GM21825 (cell line): ENCODE results near the gene PDE11A.
A peak's percentile ranks its signal among the peaks of the same experiment; 100 is the strongest.

Experiments
- ATAC-seq: cut with Tn5 transposase; IDR thresholded peaks from one replicate; pipeline ENCODE4 v1.9.1; 2021; ENCODE audit warnings: mild to moderate bottlenecking, moderate library complexity; ENCODE audit not compliant: unreplicated experiment

The PDE11A gene

DNA sequence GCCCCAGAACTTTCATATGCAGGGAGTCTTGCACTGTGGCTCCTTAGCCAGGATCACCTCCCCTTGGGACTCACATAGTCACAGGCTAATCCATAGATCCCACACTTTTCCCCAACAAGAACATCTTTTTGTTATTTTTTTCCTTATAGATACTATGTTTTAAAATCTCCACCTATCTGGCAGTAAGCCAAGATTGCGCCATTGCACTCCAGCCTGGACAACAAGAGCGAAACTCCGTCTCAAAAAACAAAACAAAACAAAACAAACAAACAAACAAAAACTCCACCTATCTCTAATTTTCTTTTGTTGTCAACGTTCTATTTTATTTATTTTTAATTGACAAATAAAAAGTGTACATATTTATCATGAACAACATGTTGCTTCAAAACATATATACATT is 141.7 kb downstream of the PDE11A start:
- ATAC-seq = no peak

DNA sequence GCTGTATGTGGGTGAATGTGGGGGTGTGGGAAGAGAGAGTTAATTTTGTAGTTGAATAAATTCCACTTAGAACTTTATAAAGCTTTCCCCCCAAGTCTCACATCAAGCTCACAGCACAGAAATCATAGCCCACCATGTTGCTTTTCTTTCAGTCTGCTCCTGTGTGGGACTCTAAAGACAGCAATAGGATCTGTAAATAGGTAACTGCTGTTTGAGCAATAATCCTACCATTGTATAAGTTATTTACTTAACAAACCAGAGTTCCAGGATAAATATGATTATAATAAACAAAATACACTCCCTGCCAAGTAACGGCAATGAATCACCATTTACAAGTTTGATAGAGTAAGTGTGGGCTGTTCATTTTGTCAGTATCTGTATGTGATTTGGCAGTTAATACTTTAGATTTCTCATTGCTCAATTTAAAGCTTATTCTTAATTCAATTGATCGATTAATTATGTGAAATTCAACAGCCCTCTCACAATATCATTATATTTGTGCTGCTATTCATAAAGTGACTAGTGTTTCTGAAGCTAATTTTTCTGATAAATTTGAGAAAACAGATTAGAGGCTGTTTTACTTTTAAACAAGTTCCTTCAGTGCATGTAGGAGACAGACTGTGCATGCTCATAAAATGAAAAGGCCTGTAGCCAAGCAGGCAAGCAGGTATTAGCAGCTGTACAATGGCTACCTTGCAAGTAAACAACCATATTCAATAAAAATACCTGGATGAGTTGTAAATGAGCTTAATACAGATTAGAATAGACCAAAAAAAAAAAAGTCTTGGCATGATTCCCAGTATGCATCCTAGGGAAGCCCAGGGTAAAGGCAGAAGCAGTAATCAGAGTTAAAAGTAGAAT is 142.7 kb downstream of the PDE11A start:
- no peak for ATAC-seq

GRCh38 chr2:177923323-177923722 is 149.3 kb downstream of the PDE11A start:
- ATAC-seq = no peak

DNA sequence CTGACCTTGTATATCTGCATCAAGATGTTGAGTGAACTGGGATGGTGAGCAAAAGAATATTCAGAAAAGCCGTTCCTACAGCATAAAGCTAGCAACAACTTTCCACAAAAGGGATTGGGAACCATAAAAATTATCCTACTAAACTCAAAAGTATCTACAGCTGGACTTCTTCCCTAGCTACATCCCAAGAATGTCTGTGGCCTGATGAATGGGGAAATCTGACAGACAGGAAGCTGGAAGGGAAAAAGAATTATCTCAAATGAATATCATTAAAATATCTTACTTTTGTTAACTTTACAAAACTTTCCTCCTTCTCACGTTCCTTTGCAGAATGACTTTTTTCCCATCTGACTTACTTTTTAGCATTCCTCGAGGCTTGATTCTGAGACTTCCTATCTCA is 150.9 kb downstream of the PDE11A start:
- ATAC-seq = no peak

GRCh38 chr2:177917169-177917568 is 155.4 kb downstream of the PDE11A start:
- ATAC-seq = no peak

GRCh38 chr2:177916342-177916741 is 156.2 kb downstream of the PDE11A start:
- no peak for ATAC-seq

- ATAC-seq = no peak
Measured at GRCh38 chr2:177914247-177914646, 158.3 kb downstream of the PDE11A start.

- no peak for ATAC-seq
Measured at GRCh38 chr2:177909962-177910361, 162.6 kb downstream of the PDE11A start.

DNA sequence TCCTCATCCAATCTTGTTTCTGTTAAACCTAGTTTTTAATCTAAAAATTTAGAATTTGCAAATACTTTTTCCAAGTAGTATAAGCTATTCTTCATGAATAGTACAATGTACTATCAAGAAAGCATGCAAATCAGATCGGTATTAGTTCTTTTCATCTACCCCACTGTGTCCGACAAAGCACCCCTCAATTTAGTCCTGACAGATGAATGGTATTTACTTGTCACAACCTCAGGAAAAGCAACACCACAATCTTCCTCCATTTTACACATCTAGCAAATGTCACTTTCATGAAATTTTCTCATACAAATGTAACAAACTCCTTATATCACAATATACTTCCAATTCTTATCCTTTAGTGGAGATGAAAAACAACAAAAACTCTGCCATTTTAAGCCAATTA is 163.8 kb downstream of the PDE11A start:
- no peak for ATAC-seq

DNA sequence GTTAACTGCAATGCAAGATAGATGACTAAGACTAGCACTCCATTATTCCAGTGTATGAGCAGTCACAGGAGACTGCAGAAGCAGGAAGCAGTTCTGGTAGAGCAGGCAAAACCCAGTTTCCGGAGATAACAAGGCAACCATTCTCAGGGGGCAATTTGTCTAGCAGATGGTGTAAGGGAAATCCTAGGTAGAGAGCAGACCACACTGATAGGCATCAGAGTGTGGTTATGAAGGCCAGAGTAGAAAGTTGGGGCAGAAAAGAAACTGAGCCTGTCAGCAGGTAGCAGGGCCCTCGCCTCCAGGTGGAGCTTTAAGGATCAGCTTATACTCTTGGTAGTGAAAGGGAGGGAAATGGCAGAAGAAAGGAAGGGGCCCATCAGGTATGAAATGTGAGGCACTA is 164.4 kb downstream of the PDE11A start:
- no peak for ATAC-seq

- ATAC-seq = peak; percentile 86
Measured at GRCh38 chr2:177906041-177906718, 166.4 kb downstream of the PDE11A start.

DNA sequence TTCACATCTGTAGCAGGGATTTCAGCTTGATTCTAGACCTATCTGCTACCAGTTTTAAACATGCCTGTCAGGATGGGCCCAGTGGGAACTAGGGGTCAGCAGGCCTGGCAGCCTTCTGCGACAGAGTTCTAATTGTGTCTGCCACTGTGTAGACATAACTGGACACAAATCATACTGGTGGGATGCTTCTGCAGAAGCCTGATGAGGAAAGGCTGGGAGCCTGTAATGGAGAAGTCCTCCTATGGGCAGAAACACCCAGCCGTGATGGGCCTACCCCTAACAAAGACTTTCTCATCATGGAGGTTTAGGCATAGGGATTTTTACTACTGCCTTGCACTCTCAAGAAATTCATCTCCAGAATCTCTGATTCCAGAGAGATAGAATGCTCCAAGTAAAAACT is 166.9 kb downstream of the PDE11A start:
- no peak for ATAC-seq

GRCh38 chr2:177902395-177903163 is 170.0 kb downstream of the PDE11A start:
- ATAC-seq = no peak

DNA sequence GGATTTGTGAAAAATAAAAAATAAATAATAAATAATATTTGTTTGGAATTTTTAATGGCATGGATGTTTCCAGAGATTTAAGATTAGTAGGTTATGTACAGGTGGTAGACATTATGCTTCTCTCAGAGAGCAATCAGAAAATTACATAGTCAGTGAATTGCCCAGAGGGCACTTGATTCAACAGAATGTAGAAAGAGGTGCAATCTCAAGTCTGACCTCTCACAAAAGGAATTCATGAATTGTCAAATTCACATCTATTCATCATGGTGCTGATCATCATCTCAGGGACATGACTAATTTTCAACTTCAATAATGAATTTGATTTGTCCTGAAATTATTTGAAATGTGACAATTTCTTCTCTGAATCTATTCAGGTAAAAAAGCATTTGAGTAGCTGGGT is 172.5 kb downstream of the PDE11A start:
- no peak for ATAC-seq

DNA sequence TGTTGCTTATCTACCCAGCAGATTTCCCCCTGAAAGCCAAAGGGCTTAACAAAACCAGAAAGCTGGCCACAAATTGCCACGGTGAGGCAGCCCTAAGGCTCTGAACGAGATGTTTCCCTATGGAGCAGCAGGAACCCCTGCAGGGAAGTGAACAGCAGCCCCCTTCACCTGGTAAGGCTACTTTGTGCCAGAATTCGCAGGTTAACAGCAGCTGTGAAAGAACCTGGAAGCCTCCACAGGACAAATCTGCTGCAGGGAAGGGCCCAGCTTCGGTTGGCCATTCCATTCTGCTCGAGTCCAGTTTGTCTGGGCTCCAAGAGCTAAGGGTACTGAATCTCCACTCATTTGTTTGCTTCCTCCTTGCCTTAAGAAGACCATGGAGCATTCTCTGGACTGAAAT is 175.3 kb downstream of the PDE11A start:
- ATAC-seq = no peak

GRCh38 chr2:177896587-177896986 is 176.0 kb downstream of the PDE11A start:
- ATAC-seq = no peak

- no peak for ATAC-seq
Measured at GRCh38 chr2:177894546-177894945, 178.0 kb downstream of the PDE11A start.

GRCh38 chr2:177893880-177894279 is 178.7 kb downstream of the PDE11A start:
- no peak for ATAC-seq

- no peak for ATAC-seq
Measured at GRCh38 chr2:177891533-177891932, 181.0 kb downstream of the PDE11A start.

DNA sequence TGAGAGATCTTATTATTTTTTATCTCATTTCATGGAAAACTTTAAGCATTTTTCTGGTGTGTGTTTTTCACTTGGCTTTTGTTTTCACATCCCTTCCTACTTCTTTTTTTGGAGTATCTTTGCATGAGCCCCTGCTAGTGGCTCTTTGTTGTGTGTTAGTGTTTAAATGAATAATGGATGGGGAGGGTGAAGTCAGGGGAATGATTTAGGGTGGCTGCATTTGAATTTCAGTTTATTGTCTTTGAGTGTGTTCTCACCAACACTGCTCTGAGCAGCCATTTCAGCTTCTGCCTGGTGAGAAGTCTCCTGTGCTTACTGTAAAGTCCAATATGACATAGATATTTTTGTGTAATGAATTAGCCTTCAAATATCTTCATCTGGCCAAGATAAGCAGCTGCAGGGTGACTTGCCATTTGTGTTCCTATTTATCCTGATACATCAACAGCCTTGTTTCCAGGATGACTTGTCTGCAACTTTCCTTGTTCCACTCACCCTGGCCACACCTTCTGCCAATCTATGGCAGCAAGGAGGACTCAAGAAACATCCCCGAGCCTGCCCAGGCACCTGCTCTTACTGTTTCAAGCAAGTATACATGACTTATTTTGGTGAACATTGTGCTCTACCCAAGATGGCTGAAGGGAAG is 182.6 kb downstream of the PDE11A start:
- ATAC-seq = no peak

DNA sequence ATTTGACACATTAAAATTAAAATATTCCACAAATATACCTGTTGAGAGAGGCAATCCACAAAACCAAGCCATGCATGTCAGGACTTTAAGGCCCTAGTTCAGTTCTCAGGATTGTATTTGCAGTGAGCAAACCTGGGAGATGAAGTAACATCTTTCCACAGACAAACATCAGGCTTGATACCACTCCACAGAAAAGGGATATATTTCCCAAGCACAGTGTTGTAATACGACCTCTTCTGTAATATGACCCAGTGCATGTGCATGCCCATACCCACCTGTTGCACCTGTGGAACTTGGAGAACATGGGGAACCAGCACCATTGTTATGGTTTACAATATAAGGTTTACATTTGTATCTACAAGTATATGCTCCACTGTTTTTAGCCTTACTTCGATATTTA is 184.0 kb downstream of the PDE11A start:
- no peak for ATAC-seq
